Erythroblast (primary cell): ENCODE data around the gene EXOC1.

Experiments used
- GATA1 ChIP-seq: IDR thresholded peaks from 2 replicates; pipeline ENCODE4 v1.6.1; 2011; ENCODE audit warnings: low read depth, mild to moderate bottlenecking, control low read depth, low read length, moderate library complexity
- POLR2A ChIP-seq: IDR thresholded peaks from 2 replicates; pipeline ENCODE4 v1.6.1; 2011; ENCODE audit warnings: mild to moderate bottlenecking, low read length

GRCh38 chr4:55820279-55820678, 33.2 kb upstream of the EXOC1 start:
- TF ChIP-seq POLR2A: no peak
- TF ChIP-seq GATA1: no peak
